K562 (cell line): Measurements from ENCODE around the gene TBXAS1. TPM values are rescaled to one million over a fixed set of nuclear protein-coding genes. Genes with fewer than 3 reads are reported as not detected.

ENCODE experiments used
- CCNT2 ChIP-seq: IDR thresholded peaks from 2 replicates; pipeline ENCODE4 v1.6.1; 2011; ENCODE audit warnings: borderline replicate concordance, low read depth, mild to moderate bottlenecking, moderate library complexity, mixed read lengths, low read length; ENCODE audit not compliant: insufficient read length; ENCODE audit errors: extremely low read depth
- DPF2 ChIP-seq: fragments of 450-650 bp; IDR thresholded peaks from 2 replicates; pipeline ENCODE4 v1.6.1; 2016
- E4F1 ChIP-seq: fragments of 250-450 bp; sonication (Bioruptor Pico); IDR thresholded peaks from 2 replicates; pipeline ENCODE4 v1.5.0; 2021; ENCODE audit warnings: mild to moderate bottlenecking, borderline replicate concordance
- ETV1 ChIP-seq: fragments of 450-650 bp; conservative IDR thresholded peaks from 2 replicates; pipeline ENCODE4 v1.6.1; 2016; ENCODE audit warnings: missing genetic modification characterization, control low read depth, low read depth, missing compliant biosample characterization
- HDAC1 ChIP-seq, 2 experiments: fragments of 450-650 bp; IDR thresholded peaks; 2 replicates each; pipeline ENCODE4 v1.6.1; 2016 to 2017; ENCODE audit warnings: inconsistent platforms in 1 of 2, mild to moderate bottlenecking in 1 of 2, moderate library complexity in 1 of 2
- KAT2B ChIP-seq: IDR thresholded peaks from one replicate; pipeline ENCODE4 v1.6.1; 2012; ENCODE audit warnings: low read depth, mild to moderate bottlenecking, control low read depth, inconsistent platforms, low read length, moderate library complexity
- KLF13 ChIP-seq: fragments of 450-650 bp; IDR thresholded peaks from 2 replicates; pipeline ENCODE4 v1.6.1; 2016; ENCODE audit warnings: missing genetic modification characterization, low read depth, mild to moderate bottlenecking, missing compliant biosample characterization, moderate library complexity, borderline replicate concordance
- NR2C2 ChIP-seq, 2 experiments: fragments of 200-800 bp in 1 of 2; sonication (Bioruptor generic) in 1 of 2; sonication (generic) in 1 of 2; formaldehyde crosslinking in 1 of 2; IDR thresholded peaks; 2 replicates each; pipeline versions ENCODE4 v1.6.1 to v1.8.0; 2016 to 2022; ENCODE audit warnings: mild to moderate bottlenecking in 1 of 2, missing compliant biosample characterization in 1 of 2, missing genetic modification characterization in 1 of 2, missing genetic modification reagents in 1 of 2
- PURB ChIP-seq: sonication (generic); formaldehyde crosslinking; IDR thresholded peaks from 2 replicates; pipeline ENCODE4 v1.9.0; 2021; ENCODE audit warnings: low read depth, mild to moderate bottlenecking, missing genetic modification reagents
- SMC3 ChIP-seq: conservative IDR thresholded peaks from 2 replicates; pipeline ENCODE4 v1.6.1; 2011; ENCODE audit warnings: low read depth, low read length, improper control_type of control experiment; ENCODE audit not compliant: insufficient read depth
- SNIP1 ChIP-seq: fragments of 450-650 bp; IDR thresholded peaks from 2 replicates; pipeline ENCODE4 v1.7.1; 2017; ENCODE audit warnings: low read depth, mild to moderate bottlenecking
- TAF7 ChIP-seq: fragments of 450-650 bp; IDR thresholded peaks from 2 replicates; pipeline ENCODE4 v1.6.1; 2016; ENCODE audit warnings: missing genetic modification characterization, missing compliant biosample characterization
- TGIF2 ChIP-seq: sonication (generic); formaldehyde crosslinking; IDR thresholded peaks from 2 replicates; pipeline ENCODE4 v1.8.1; 2022; ENCODE audit warnings: mild to moderate bottlenecking, missing genetic modification reagents, moderate library complexity
- THAP7 ChIP-seq: fragments of 250-450 bp; sonication (Bioruptor Pico); IDR thresholded peaks from 2 replicates; pipeline ENCODE4 v1.5.0; 2021
- U2AF2 ChIP-seq: fragments of 200-400 bp; formaldehyde crosslinking; optimal IDR thresholded peaks from 2 replicates; pipeline ENCODE3; 2017; ENCODE audit warnings: low read depth, mild to moderate bottlenecking, low read length
- WHSC1 ChIP-seq: IDR thresholded peaks from one replicate; pipeline ENCODE4 v1.6.1; 2012; ENCODE audit warnings: low read length, control low read depth, inconsistent platforms
- ZBTB1 ChIP-seq: sonication (generic); formaldehyde crosslinking; IDR thresholded peaks from 2 replicates; pipeline ENCODE4 v1.8.1; 2023; ENCODE audit warnings: missing genetic modification reagents, low read depth, mild to moderate bottlenecking, borderline replicate concordance
- ZNF134 ChIP-seq: fragments of 250-450 bp; sonication (Bioruptor Pico); conservative IDR thresholded peaks from 2 replicates; pipeline ENCODE4 v1.4.0; 2020
- ZNF146 ChIP-seq: IDR thresholded peaks from one replicate; pipeline ENCODE4 v1.6.1; 2018; ENCODE audit warnings: missing compliant biosample characterization; ENCODE audit not compliant: unreplicated experiment
- ZNF444 ChIP-seq: fragments of 250-450 bp; sonication (Bioruptor Pico); IDR thresholded peaks from 2 replicates; pipeline ENCODE4 v1.4.0; 2020; ENCODE audit warnings: mild to moderate bottlenecking, moderate library complexity
- ZNF75A ChIP-seq: fragments of 450-650 bp; formaldehyde crosslinking; IDR thresholded peaks from 2 replicates; pipeline ENCODE4 v1.4.0; 2020; ENCODE audit warnings: mild to moderate bottlenecking
- polyA plus RNA-seq, 8 experiments: library from polyadenylated mRNA; depleted of rRNA in 4 of 8; stranded (reverse) in 5 of 8; unstranded in 3 of 8; fragments of >200 nt; fragmentation: Nextera tagmentation in 2 of 8; fragmentation: Illumina TruSeq in 1 of 8; extraction: Ambion mirVana in 2 of 8; extraction: Trizol in 1 of 8; gene quantifications; 2 replicates each; pipeline versions ENCODE4 v1.2.1 to v1.2.3, GENCODE V29; 2011 to 2014; ENCODE audit warnings: inconsistent platforms in 1 of 8, missing spikeins in 1 of 8
- total RNA-seq, 7 experiments: library from RNA; depleted of rRNA in 6 of 7; stranded (reverse); fragments of >200 nt in 6 of 7; fragmentation: Illumina TruSeq in 2 of 7; extraction: Trizol in 2 of 7; gene quantifications; 2 replicates each; pipeline versions ENCODE4 v1.2.1 to v1.2.3, GENCODE V29; 2011 to 2021; ENCODE audit warnings: low replicate concordance in 1 of 7
- TF ChIP-seq, protein P1 (sequence below): fragments of 250-450 bp; sonication (Bioruptor Pico); IDR thresholded peaks from 2 replicates; pipeline ENCODE4 v1.8.0; 2021; ENCODE audit warnings: mild to moderate bottlenecking, moderate library complexity

TBXAS1 gene
- total and polyA plus RNA-seq, 9 of the 15 experiments (the other 6 are each of a cell fraction or from before 2014, with no cell fraction given): 1.1 to 8.3 (median 1.9) TPM

DNA sequence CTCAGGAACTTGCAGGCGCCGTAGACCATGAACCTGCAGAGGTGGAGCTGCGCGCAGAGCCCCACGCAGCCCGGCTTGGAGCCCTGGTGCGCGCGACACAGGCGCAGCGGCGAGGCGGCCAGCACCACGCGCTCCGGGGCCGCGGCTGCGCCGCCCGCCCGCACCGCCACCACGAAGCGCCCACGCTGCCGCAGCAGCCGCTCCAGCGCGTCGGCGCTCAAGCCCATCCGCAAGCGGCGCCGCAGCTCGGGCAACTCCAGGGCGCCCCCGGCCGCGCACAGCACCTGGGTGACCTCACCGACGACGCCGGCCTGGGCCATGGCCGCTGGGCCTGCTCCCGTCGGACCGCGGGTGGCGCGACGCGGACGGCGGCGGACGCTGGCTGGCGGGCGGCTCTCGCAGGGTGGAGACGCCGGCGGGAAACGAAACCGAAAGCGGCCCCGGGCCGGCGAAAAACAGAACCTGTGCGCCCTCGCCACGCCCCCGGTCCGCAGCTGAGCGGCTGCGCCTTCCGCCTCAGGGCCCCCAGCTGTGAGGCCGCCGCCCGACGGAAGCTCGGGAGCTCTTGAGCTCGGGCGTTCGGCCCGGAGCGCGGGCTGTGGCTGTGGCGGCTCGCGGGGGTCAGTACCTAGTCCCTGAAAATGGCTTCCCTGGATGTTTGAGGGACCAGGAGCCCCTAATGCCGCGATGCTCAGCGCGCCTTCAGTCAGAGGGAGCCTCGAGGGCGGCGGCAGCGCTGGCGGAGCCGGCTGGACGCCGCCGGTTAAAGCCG lies 233.7 kb downstream of the TBXAS1 start, which contains the start of gene PARP12 (continued):
- TF ChIP-seq KAT2B: no peak
- no peak for TF ChIP-seq ZNF444 (CRISPR knock-in tag)
- TF ChIP-seq KLF13 (tag): no peak
- no peak for TF ChIP-seq SNIP1
- TF ChIP-seq ZBTB1: peak; percentile 97
- TF ChIP-seq HDAC1 (IDR thresholded peaks at IDR 0.05): peak in 1 of 2 experiments; percentile 91; a peak in 2 of 4 replicates
- no peak for TF ChIP-seq SMC3
- TF ChIP-seq ETV1 (tag): peak; percentile 72; the same call in 1 of the 2 replicates
- TF ChIP-seq THAP7 (CRISPR knock-in tag): no peak
- peak; percentile 78; the same call in 1 of the 2 replicates for TF ChIP-seq E4F1 (CRISPR knock-in tag)
- TF ChIP-seq U2AF2: no peak
- TF ChIP-seq ZNF75A: no peak
- TF ChIP-seq CCNT2: peak; percentile 96
- TF ChIP-seq TAF7: 0 out of 2 replicates have a peak, but pooled peaks have one; percentile 48
- TF ChIP-seq TGIF2 (CRISPR knock-in tag): peak; percentile 90
- no peak for TF ChIP-seq WHSC1
- TF ChIP-seq ZNF134 (CRISPR knock-in tag): no peak
- TF ChIP-seq, protein P1, sequence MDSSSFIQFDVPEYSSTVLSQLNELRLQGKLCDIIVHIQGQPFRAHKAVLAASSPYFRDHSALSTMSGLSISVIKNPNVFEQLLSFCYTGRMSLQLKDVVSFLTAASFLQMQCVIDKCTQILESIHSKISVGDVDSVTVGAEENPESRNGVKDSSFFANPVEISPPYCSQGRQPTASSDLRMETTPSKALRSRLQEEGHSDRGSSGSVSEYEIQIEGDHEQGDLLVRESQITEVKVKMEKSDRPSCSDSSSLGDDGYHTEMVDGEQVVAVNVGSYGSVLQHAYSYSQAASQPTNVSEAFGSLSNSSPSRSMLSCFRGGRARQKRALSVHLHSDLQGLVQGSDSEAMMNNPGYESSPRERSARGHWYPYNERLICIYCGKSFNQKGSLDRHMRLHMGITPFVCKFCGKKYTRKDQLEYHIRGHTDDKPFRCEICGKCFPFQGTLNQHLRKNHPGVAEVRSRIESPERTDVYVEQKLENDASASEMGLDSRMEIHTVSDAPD: no peak
- no peak for TF ChIP-seq ZNF146 (CRISPR knock-in tag)
- TF ChIP-seq PURB: no peak
- TF ChIP-seq NR2C2 (CRISPR knock-in tag; IDR thresholded peaks at IDR 0.05): peak; percentile 79; the same call in 1 of the 2 replicates
- peak; percentile 55 for TF ChIP-seq NR2C2 (tag; IDR thresholded peaks at IDR 0.05)
- TF ChIP-seq DPF2: no peak; the same call in 1 of the 2 replicates
